Ishikawa (cell line): Measurements from ENCODE around the gene KNDC1.

ENCODE experiments used
- CEBPB ChIP-seq: IDR thresholded peaks from 2 replicates; pipeline ENCODE4 v1.6.1; 2012
- CREB1 ChIP-seq: IDR thresholded peaks from 2 replicates; pipeline ENCODE4 v1.6.1; 2012; ENCODE audit warnings: low read depth
- EGR1 ChIP-seq: IDR thresholded peaks from 2 replicates; pipeline ENCODE4 v1.6.1; 2012
- EP300 ChIP-seq: IDR thresholded peaks from 2 replicates; pipeline ENCODE4 v1.6.1; 2012; ENCODE audit warnings: borderline replicate concordance
- FOXM1 ChIP-seq: IDR thresholded peaks from 2 replicates; pipeline ENCODE4 v1.6.1; 2012; ENCODE audit warnings: low read depth, borderline replicate concordance
- MAX ChIP-seq: IDR thresholded peaks from 2 replicates; pipeline ENCODE4 v1.6.1; 2012
- RAD21 ChIP-seq: IDR thresholded peaks from 2 replicates; pipeline ENCODE4 v1.6.1; 2012; ENCODE audit warnings: low read depth
- REST ChIP-seq: IDR thresholded peaks from 2 replicates; pipeline ENCODE4 v1.6.1; 2012; ENCODE audit warnings: low read depth, mild to moderate bottlenecking
- TAF1 ChIP-seq: IDR thresholded peaks from 2 replicates; pipeline ENCODE4 v1.6.1; 2012; ENCODE audit warnings: low read depth, mild to moderate bottlenecking
- TCF12 ChIP-seq: IDR thresholded peaks from 2 replicates; pipeline ENCODE4 v1.6.1; 2012; ENCODE audit warnings: low read depth
- TEAD4 ChIP-seq: IDR thresholded peaks from 2 replicates; pipeline ENCODE4 v1.6.1; 2012
- USF1 ChIP-seq: IDR thresholded peaks from 2 replicates; pipeline ENCODE4 v1.6.1; 2012
- YY1 ChIP-seq: IDR thresholded peaks from 2 replicates; pipeline ENCODE4 v1.6.1; 2012; ENCODE audit warnings: low read depth

- no peak for TF ChIP-seq CEBPB
- TF ChIP-seq EP300 = no peak
- no peak for TF ChIP-seq REST
- no peak for TF ChIP-seq MAX
- TF ChIP-seq FOXM1 = no peak
- TF ChIP-seq CREB1 = no peak
- TF ChIP-seq RAD21 = no peak
- TF ChIP-seq USF1 = no peak
- TF ChIP-seq TEAD4 = no peak
- no peak for TF ChIP-seq TCF12
- TF ChIP-seq YY1 = no peak
- no peak for TF ChIP-seq EGR1
- TF ChIP-seq TAF1 = no peak
Measured at GRCh38 chr10:133131734-133132472, 28.1 kb upstream of the KNDC1 start.
